NCI-H82 treated with DMSO at 0.1 percent for 48 hours (cell line): ENCODE measurements around the gene MIP.
A peak's percentile ranks its signal among the peaks of the same experiment; 100 is the strongest.
"Not testable (repeated sequence)": the region's sequence is repeated elsewhere in the genome, so short reads cannot be mapped to it uniquely, and the experiment has no call there.

Experiments
- DNase-seq: peaks from one replicate; lab custom pipeline; 2025; ENCODE audit not compliant: unreplicated experiment; lab: John Stamatoyannopoulos, UW

Gene MIP

GRCh38 chr12:56468216-56469006 lies 14.0 kb upstream of the MIP start, which contains the start of gene SPRYD4:
Gene SPRYD4, plus strand, starts transcription at chr12:56468578. Its CDS starts 14 bp downstream, at chr12:56468592.
- DNase-seq = peak; percentile 87

- no peak for DNase-seq
Observed at GRCh38 chr12:56462565-56462964, 8.1 kb upstream of the MIP start.

- DNase-seq = no peak
Observed at GRCh38 chr12:56461235-56462159, 7.0 kb upstream of the MIP start.

- DNase-seq = no peak
Observed at GRCh38 chr12:56457817-56458216, 3.4 kb upstream of the MIP start.

- DNase-seq = no peak
Observed at GRCh38 chr12:56451147-56451546, 3.3 kb downstream of the MIP start.

GRCh38 chr12:56450241-56450640 lies 4.2 kb downstream of the MIP start:
- peak; percentile 88 for DNase-seq

- peak; percentile 58 for DNase-seq
Observed at GRCh38 chr12:56449622-56449984, 4.9 kb downstream of the MIP start.

GRCh38 chr12:56448860-56449621 lies 5.4 kb downstream of the MIP start, which contains the start of gene TIMELESS:
Gene TIMELESS, minus strand, starts transcription at chr12:56449426. Its CDS starts 15,256 bp downstream, at chr12:56434170.
- DNase-seq = peak; percentile 87

- DNase-seq = not testable (repeated sequence)
Observed at GRCh38 chr12:56443208-56443607, 11.2 kb downstream of the MIP start.

- DNase-seq = no peak
Observed at GRCh38 chr12:56437430-56438176, 16.9 kb downstream of the MIP start.

GRCh38 chr12:56434828-56435227 lies 19.6 kb downstream of the MIP start:
- DNase-seq = no peak

- DNase-seq = no peak
Observed at GRCh38 chr12:56431850-56432249, 22.6 kb downstream of the MIP start.

- no peak for DNase-seq
Observed at GRCh38 chr12:56431288-56431687, 23.2 kb downstream of the MIP start.

GRCh38 chr12:56425940-56426438 lies 28.5 kb downstream of the MIP start:
- no peak for DNase-seq

GRCh38 chr12:56425193-56425592 lies 29.3 kb downstream of the MIP start:
- no peak for DNase-seq

- DNase-seq = no peak
Observed at GRCh38 chr12:56420411-56420810, 34.0 kb downstream of the MIP start.

GRCh38 chr12:56417739-56418138 lies 36.7 kb downstream of the MIP start:
- DNase-seq = no peak

GRCh38 chr12:56414401-56414800 lies 40.1 kb downstream of the MIP start:
- no peak for DNase-seq

- DNase-seq = no peak
Observed at GRCh38 chr12:56413392-56413791, 41.1 kb downstream of the MIP start.
